ENCODE measurements around the gene PDCL3. TPM values are rescaled to one million over a fixed set of nuclear protein-coding genes. Genes with fewer than 3 reads are reported as not detected.

The PDCL3 gene
- total and polyA plus RNA-seq, 2 donors (not counting 1 experiment from before 2014, with no cell fraction given), result 5.6 to 24.1 TPM

DNA sequence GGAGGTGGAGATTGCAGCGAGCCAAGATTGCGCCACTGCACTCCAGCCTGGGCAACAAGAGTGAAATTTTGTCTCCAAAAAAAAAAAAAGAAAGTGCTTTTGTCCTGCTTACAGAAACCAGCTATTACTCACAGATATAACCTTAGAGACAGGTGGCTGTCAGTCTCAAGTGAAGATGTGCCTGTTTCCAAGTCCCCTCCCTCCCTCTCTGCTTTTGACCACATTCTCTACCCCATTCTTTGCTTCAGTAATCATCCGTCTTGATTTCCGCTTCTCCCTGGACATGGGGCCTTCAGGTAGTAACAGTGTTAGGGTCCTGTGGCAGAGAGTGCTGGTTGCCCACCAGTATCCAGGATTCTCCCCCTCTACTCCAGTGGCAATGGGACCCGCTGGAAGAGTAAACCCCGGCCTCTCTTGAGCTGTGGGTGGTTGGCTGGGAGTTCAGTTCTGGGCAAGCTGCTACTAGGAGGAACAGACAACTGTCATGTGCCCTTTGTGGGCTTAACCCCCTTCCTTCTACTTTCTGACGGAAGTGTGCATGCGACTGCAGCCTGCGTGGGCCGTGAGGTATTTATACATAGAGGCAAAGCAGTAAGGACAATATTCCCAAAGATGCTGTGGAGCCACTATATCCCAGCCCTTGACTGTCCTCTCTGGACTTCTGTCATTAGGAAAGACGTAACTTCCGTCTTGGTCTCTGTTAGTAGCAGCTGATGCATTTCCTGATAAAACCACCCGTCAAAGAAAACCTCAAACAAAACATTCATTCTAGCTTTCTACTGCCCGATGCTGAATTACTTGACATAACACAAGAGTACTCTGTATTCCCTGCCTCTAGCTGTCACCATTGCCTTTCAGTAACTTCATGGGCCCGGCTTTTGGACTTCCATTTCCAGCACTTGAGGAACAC, 17.8 kb downstream of the PDCL3 start:
- Histone ChIP-seq H4K20me1 (ENCODE audit: control insufficient read depth, insufficient read depth, low read length, poor library complexity, severe bottlenecking) (no peaks in the 10 kb centered on the region), H3K9me3 (ENCODE audit: control extremely low read depth in 1 of 3, control insufficient read depth in 2 of 3, insufficient read depth in 1 of 3, low read length in 2 of 3) (peaks cover 0 to 8% (median 0%) of the 10 kb centered on the region in 3 donors), H3K4me2 (replicated peaks; ENCODE audit: low read depth, low read length, poor library complexity, severe bottlenecking) (peak overlapping the region; percentile 68), H3K9ac (ENCODE audit: low read length) (peak overlapping the region; percentile 48), H3K27ac (ENCODE audit: low read length in 2 of 2) (peak overlapping the region; percentile 91 to 95), H3K4me1 (ENCODE audit: control insufficient read depth in 2 of 2, insufficient read depth in 2 of 2, low read length in 2 of 2) (peaks cover 18 to 20% of the 10 kb centered on the region in 2 donors), H2AFZ (ENCODE audit: insufficient read depth, low read depth, low read length, poor library complexity, severe bottlenecking) (peak overlapping the region; percentile 89), H3K79me2 (ENCODE audit: control insufficient read depth, insufficient read depth, low read length) (no peaks in the 10 kb centered on the region), H3K4me3 (ENCODE audit: control extremely low read depth in 1 of 5, extremely low read depth in 1 of 5, insufficient read depth in 1 of 5, low read depth in 2 of 5, low read length in 4 of 5) (peak overlapping the region in 4 of 5 experiments; percentile 0 to 36 (median 20)), H3K36me3 (replicated peaks in 1 of 2; ENCODE audit: control extremely low read depth in 1 of 2, control insufficient read depth in 1 of 2, extremely low read depth in 1 of 2, insufficient read depth in 2 of 2, low read length in 1 of 2) (peaks cover under 1 to 6% of the 10 kb centered on the region in 2 experiments), H3K27me3 (replicated peaks in 1 of 4; ENCODE audit: control extremely low read depth in 1 of 4, control insufficient read depth in 3 of 4, insufficient read depth in 4 of 4, low read length in 3 of 4) (no peaks in the 10 kb centered on the region)
- TF ChIP-seq, protein P1, sequence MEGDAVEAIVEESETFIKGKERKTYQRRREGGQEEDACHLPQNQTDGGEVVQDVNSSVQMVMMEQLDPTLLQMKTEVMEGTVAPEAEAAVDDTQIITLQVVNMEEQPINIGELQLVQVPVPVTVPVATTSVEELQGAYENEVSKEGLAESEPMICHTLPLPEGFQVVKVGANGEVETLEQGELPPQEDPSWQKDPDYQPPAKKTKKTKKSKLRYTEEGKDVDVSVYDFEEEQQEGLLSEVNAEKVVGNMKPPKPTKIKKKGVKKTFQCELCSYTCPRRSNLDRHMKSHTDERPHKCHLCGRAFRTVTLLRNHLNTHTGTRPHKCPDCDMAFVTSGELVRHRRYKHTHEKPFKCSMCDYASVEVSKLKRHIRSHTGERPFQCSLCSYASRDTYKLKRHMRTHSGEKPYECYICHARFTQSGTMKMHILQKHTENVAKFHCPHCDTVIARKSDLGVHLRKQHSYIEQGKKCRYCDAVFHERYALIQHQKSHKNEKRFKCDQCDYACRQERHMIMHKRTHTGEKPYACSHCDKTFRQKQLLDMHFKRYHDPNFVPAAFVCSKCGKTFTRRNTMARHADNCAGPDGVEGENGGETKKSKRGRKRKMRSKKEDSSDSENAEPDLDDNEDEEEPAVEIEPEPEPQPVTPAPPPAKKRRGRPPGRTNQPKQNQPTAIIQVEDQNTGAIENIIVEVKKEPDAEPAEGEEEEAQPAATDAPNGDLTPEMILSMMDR (IDR thresholded peaks at IDR 0.05), result no peak
- no peak for TF ChIP-seq EZH2 (IDR thresholded peaks at IDR 0.05; ENCODE audit: borderline replicate concordance, insufficient read depth, low read depth, low read length, poor library complexity, severe bottlenecking)
- peak overlapping the region; percentile 99 for H3K27ac Mint-ChIP-seq
- peaks cover 25% of the 10 kb centered on the region for H3K4me1 Mint-ChIP-seq
- ChIA-PET CTCF (interaction anchor here (0.7 to 5.2 kb wide), 10 partner anchors 10 to 402 kb away, joined by 3 to 30 read pairs (median 4); partner anchors contain the start of gene PDCL3), POLR2A (interaction anchor here (0.6 to 3.0 kb wide), 4 partner anchors 17 to 637 kb away, joined by 3 to 50 read pairs (median 6); partner anchors contain the start of genes PDCL3 and RPL31)
- intact Hi-C loops (cut with micrococcal nuclease), result loop anchor here (1.0 to 10.0 kb wide), 4 partner anchors 18 to 574 kb away; partner anchors contain the start of genes AFF3, PDCL3 and TBC1D8
- H3K9me3 Mint-ChIP-seq (ENCODE audit: insufficient read depth), result peaks cover 2% of the 10 kb centered on the region
- H3K4me3 Mint-ChIP-seq, result peak overlapping the region; percentile 78
- no peaks in the 10 kb centered on the region for H3K27me3 Mint-ChIP-seq
- 0% methylated on average over 7 of the region's 15 CpGs for WGBS (ENCODE audit: insufficient coverage)
- DNase-seq, result peak; percentile 87
- ATAC-seq (ENCODE audit: low read depth), result peak; percentile 78

All from B cell (primary cell).